Liver (tissue), 3 donors: ENCODE results near the gene PYDC2.

Experiments used
- ATF3 ChIP-seq: IDR thresholded peaks from 2 replicates; pipeline ENCODE4 v1.6.1; 2016; ENCODE audit warnings: antibody characterized with exemption
- CTCF ChIP-seq: fragments of 150-350 bp; IDR thresholded peaks from 2 replicates; pipeline ENCODE4 v1.5.1; 2017; ENCODE audit warnings: improper control_type of control experiment, low read depth, low read length; ENCODE audit not compliant: missing input control
- EGR1 ChIP-seq, 2 donors: IDR thresholded peaks; 2 replicates each; pipeline ENCODE4 v1.6.1; 2016 to 2018; ENCODE audit warnings: antibody characterized with exemption in 2 of 2, low read depth in 2 of 2
- FOXA1 ChIP-seq: IDR thresholded peaks from 2 replicates; pipeline ENCODE4 v1.6.1; 2016; ENCODE audit warnings: antibody characterized with exemption
- GABPA ChIP-seq, 2 donors: IDR thresholded peaks in 1 of 2; conservative IDR thresholded peaks in 1 of 2; 2 replicates each; pipeline ENCODE4 v1.6.1; 2016; ENCODE audit warnings: antibody characterized with exemption in 2 of 2, mild to moderate bottlenecking in 1 of 2, moderate library complexity in 1 of 2
- HNF4G ChIP-seq: IDR thresholded peaks from 2 replicates; pipeline ENCODE4 v1.6.1; 2016; ENCODE audit warnings: antibody characterized with exemption
- JUND ChIP-seq, 2 donors: IDR thresholded peaks; 2 replicates each; pipeline ENCODE4 v1.6.1; 2016; ENCODE audit warnings: antibody characterized with exemption in 2 of 2
- MAX ChIP-seq: IDR thresholded peaks from 2 replicates; pipeline ENCODE4 v1.6.1; 2016; ENCODE audit warnings: antibody characterized with exemption
- RAD21 ChIP-seq, 2 donors: IDR thresholded peaks; 2 replicates each; pipeline ENCODE4 v1.6.1; 2016; ENCODE audit warnings: antibody characterized with exemption in 2 of 2, mild to moderate bottlenecking in 2 of 2
- REST ChIP-seq: IDR thresholded peaks from 2 replicates; pipeline ENCODE4 v1.6.1; 2016; ENCODE audit warnings: antibody characterized with exemption, mild to moderate bottlenecking
- TAF1 ChIP-seq: conservative IDR thresholded peaks from 2 replicates; pipeline ENCODE4 v1.6.1; 2016; ENCODE audit warnings: antibody characterized with exemption, mild to moderate bottlenecking
- YY1 ChIP-seq: IDR thresholded peaks from 2 replicates; pipeline ENCODE4 v1.6.1; 2016; ENCODE audit warnings: antibody characterized with exemption, mild to moderate bottlenecking
- ZBTB33 ChIP-seq: IDR thresholded peaks from 2 replicates; pipeline ENCODE4 v1.6.1; 2016; ENCODE audit warnings: antibody characterized with exemption
- donor health status: healthy.
- donor health status: healthy.

GRCh38 chr3:191412759-191413158, 48.2 kb upstream of the PYDC2 start:
- TF ChIP-seq CTCF (no peak), EGR1 (IDR thresholded peaks at IDR 0.05; ENCODE audit: low read depth in 2 of 2) (no peak), TAF1 (no peak), ATF3 (no peak), HNF4G (no peak), YY1 (no peak), JUND (IDR thresholded peaks at IDR 0.05) (no peak), RAD21 (IDR thresholded peaks at IDR 0.05) (no peak), REST (no peak), FOXA1 (no peak), MAX (no peak), ZBTB33 (no peak), GABPA (IDR thresholded peaks at IDR 0.05 in 1 of 2, conservative IDR thresholded peaks at IDR 0.05 in 1 of 2) (no peak)
